Skin epidermis (tissue), 12 donors: ENCODE results near the gene LRMDA.

Experiments used
- H3K27ac ChIP-seq, 21 experiments: fragments of 200-600 bp; sonication (generic) in 11 of 21; one replicate each; pipeline ENCODE4 v1.5.0; 2020; ENCODE audit warnings: mild to moderate bottlenecking in 3 of 21, inconsistent platforms in 2 of 21, moderate library complexity in 2 of 21
- H3K4me3 ChIP-seq, 7 experiments: fragments of 200-600 bp; sonication (generic) in 2 of 7; one replicate each; pipeline ENCODE4 v1.5.0; 2020; ENCODE audit warnings: inconsistent platforms in 2 of 7, mild to moderate bottlenecking in 2 of 7, moderate library complexity in 1 of 7

The LRMDA gene

DNA sequence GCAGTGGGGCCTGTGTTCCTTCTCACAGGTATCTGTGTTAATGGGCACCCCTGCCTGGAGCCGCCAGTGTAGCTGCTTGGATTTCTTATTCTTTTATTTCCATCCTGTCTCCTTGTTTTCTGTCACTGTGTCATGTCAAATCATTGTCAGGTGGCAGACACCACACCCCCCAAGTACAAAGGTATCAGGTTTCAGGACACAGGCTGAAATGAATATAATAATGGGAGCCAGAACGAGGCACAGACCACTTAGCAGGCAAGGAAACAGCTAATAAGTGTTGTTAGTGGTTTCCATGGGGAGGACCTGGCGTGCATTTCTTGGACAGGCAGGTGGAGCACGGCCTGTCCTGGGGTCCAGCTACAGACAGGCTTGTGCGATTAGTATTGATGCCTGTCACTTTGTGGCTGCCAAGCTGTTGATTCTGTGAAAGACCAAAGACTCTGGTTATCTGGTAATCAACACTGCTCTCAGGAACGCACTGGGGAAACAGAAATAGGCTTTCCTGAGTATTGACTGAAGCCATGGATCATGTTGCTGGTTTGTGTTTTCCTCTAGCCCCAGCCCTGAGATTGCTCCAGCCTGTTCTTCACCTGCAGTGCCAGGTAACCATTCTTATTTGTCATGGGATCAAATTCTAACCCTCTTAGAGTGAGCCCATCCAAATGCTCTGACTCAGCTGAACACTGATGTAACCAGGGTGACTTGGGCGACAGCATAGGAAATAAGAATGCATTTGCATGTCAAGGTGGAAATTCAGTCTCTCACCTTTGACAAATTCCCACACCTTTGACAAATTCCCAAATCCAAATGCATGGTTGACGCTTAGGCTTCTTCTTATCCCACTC lies 1002.0 kb downstream of the LRMDA start:
- H3K4me3 ChIP-seq = no peak overlapping the region
- H3K27ac ChIP-seq = peak overlapping the region in 3 of 21 experiments; percentile 17 to 34 (median 18)

DNA sequence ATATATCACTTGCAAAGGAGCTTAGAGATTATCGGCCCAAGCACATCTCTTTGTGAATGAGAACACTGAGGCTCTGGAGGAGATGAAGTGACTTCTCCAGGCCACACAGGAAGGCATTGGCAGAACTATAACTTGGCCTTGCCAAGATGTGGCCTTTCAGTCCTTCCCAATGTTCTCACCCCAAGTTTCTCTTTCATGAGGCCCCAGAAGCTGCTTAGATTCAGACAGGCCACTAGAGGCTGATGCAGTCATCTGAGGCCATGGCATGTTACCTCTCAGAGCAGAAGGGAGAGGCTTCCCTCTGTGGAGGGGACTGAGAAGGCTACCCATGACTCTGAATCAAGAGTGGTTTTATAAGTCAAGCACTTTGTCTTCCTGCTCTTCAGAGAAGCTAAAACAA lies 1003.7 kb downstream of the LRMDA start:
- H3K27ac ChIP-seq = no peak overlapping the region
- no peak overlapping the region for H3K4me3 ChIP-seq

DNA sequence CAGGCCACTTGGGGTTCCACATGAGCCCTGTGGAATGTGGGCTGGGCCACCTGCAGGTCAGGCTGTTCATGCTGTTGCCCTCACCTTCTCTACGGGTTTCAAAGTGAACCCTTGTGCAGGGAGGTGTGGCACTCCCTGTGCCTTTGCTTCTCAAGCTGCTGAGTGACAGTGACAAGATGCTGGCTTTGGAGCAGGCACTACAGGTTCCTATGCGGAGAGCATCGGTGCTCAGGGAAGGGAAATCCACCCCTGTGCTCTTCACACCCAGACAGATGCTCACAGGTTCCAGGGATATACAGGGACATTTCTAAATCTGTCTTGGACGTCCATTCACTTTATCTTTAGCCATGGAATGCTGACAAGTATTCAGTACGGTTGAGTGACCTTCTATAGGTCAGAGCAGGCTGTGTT lies 1005.0 kb downstream of the LRMDA start:
- Histone ChIP-seq H3K4me3 (no peak overlapping the region), H3K27ac (no peak overlapping the region)

DNA sequence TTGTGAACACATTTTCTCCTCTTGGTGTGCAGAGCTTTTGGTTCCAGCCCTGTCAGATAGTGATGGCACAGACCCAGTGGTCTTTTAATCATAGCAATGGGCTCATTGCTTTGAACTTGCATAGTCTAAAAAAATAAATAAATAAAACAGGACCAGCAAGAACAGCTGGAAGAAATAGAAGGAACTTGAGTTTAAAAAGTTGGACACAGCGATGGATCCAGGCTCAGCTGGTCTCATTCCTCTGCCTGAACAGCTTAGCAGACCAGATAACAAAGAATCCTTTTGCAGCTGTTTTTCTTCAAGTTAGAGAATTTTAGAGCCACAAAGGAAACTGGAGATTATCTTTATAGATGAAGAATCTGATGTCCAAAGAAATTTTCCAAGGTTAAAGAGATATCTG lies 1005.6 kb downstream of the LRMDA start:
- Histone ChIP-seq H3K4me3 (no peak overlapping the region), H3K27ac (no peak overlapping the region)

DNA sequence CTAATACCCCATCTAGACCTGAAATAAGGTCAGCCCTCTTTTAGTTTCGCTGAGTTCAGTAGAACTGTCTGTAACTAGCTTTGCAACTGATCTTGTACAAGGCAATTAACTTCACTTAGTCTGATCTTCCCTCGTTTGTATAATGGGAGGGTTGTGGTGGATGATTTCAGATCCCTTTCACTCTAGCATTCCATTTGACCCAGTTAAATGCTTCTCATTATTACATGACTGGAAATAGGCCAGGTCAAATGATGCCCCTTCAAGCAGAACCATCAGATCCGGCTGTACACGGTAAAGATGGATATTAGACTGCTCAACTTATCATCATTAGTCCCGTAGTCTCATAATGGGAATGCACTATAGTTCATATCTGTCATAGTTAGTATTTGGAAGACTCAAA lies 1009.0 kb downstream of the LRMDA start:
- no peak overlapping the region for H3K27ac ChIP-seq
- H3K4me3 ChIP-seq = no peak overlapping the region

DNA sequence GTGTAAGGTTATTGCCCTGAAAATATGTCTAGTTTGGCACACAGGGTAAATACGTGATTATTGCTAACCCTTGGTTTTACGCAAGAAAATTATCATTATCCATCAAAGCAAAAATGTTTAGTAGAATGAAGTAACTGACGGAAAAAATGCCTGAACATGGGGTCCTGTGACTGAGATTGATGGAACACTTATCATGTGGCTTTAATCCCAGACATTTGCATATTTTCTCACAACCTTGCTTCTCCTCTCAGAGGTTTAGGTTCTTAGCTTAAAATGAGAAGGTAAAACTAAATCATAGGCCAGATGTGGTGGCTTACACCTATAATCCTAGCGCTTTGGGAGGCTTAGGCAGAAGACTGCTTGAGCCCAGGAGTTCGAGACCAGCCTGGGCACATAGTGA lies 1010.7 kb downstream of the LRMDA start:
- Histone ChIP-seq H3K4me3 (no peak overlapping the region), H3K27ac (no peak overlapping the region)

DNA sequence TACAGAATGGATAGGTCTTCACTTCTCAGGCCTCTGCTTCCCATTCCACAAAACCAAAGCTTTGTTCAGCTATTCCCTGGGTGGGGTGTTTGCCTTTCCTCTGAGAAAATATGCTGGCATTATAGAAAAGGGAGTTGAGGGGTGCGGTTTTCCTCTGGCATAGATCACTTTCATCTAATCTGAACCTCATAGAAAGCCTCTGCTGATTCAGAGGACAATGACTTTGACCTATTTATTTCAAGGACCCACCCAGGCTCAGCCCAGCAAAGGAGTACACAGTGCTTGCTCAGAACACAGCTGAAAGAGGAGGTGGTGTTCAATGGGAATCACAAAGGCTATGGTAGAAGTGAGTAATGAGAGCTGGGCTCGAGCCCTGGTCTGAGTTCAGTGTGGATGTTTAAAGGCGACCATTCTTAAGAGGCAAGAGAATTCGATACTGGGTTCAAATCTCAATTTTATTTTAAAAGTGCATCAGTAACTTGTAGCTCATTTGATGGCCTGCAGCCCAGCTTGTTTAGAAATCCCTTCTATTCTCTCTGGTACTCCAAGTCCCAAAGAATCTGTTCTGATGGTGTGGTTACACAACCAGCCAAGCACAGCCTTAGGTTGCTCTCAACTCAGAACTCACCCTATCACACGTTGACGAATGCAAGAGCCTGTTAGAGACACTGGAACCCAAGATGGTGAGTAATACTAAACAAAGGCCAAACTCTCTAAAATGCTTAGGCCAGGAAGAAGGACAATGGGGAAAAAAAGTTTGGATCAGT lies 1012.8 kb downstream of the LRMDA start:
- Histone ChIP-seq H3K4me3 (no peak overlapping the region), H3K27ac (peak overlapping the region in 2 of 21 experiments; percentile 58)

DNA sequence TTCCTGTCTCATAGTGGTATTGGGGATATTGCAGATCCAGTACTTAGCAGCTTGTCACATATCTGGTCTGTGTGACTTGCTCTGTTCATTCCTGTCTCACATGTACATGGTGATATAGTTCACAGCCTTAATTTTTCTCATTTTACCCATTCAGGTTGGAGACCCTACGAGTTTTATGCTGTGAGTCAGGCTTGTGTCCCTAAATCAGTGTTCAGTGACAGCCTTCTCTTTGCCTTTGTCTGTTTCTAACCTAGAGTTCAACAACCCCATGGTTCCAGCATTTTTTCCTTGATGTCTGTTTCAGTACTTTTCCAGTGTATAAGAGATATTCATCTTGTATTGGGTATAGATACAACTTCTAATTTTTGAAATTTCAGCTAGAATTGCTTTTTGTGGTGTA lies 1016.2 kb downstream of the LRMDA start:
- Histone ChIP-seq H3K27ac (no peak overlapping the region), H3K4me3 (no peak overlapping the region)

DNA sequence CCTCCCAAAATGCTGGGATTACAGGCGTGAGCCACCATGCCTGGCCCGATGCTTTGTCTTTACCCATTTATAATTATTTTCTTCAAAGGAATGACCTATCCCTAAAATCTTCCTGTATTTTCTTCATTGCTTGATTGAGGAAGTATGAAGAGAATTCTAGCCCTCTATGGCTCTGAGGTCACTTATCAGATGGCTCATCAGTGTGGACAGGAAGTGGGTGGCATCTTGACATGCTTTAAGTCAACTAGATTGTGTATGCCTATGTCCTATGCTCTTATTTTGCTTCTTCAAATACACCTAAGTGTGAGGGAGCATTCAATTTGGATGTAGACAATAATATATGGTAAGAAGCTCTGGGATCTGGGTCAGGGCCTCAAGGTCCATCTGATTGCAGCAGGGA lies 1020.5 kb downstream of the LRMDA start:
- Histone ChIP-seq H3K27ac (no peak overlapping the region), H3K4me3 (no peak overlapping the region)

DNA sequence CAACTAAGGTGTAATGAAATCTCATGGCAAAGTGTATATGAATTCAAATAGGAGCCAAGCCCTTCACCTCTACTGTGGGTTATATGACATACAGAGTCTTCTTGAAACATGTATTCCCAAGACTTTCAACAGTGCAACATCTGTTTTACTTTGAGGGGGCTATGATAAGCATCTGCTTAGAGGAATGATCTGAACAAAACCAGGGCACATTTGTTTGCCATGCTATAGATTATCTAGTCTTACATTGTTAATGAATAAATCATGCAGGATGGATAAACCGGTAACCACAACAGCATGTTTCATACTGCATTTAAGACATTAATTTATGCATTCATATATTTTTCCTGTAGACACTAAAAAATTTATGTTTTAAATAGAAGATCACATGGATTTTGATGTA lies 1021.9 kb downstream of the LRMDA start:
- Histone ChIP-seq H3K4me3 (no peak overlapping the region), H3K27ac (peak overlapping the region in 1 of 21 experiments; percentile 7)

DNA sequence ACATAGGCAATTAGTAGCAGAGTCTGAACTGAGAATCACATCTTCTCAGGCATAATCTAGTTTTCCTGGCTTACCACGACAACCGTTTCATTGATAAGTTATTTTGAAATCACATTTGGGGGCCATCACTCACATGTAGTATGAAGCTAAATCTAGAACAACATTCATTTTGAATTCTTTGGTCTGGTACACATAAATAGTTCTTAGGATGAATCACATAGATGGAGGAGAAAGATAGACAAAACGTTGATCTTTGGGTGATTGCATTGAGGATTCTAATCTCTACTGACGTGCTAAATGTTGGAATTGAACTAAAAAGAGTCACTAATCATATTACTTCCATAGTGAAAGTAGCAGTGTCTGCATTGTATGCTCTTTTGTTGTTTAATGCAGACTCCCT lies 1022.6 kb downstream of the LRMDA start:
- H3K27ac ChIP-seq = peak overlapping the region in 9 of 21 experiments; percentile 5 to 63 (median 39)
- H3K4me3 ChIP-seq = no peak overlapping the region

DNA sequence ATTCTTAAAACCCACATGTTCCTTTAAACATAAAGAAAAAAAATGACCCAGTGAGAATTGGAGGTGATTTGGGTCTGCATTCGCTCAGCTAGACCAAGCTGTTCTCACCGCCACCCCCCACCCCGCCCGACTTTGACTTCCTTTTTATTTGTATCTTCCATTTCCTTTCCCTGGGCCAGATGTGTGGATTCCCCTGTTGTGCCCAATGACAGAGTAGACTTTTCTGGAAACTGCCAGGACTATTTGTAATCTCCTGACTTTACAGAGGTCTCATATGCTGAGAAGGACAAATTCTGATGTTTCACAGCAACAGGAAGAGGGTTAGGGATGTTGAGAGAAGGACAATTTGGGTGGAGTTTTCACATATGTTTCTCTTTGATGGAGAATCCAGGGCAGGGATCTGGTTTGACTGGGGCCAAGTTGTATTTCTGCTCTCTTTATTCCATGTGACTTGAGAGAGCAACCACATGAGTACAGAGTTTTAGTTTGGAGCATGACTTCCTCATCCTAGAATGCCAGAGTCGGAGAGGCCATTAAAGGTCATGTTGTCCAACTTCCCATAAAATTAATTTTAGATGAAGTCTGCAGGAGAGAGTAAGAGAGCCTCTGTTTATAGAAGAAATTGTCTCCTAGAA lies 1023.2 kb downstream of the LRMDA start:
- H3K4me3 ChIP-seq = no peak overlapping the region
- peak overlapping the region in 11 of 21 experiments; percentile 5 to 63 (median 38) for H3K27ac ChIP-seq

DNA sequence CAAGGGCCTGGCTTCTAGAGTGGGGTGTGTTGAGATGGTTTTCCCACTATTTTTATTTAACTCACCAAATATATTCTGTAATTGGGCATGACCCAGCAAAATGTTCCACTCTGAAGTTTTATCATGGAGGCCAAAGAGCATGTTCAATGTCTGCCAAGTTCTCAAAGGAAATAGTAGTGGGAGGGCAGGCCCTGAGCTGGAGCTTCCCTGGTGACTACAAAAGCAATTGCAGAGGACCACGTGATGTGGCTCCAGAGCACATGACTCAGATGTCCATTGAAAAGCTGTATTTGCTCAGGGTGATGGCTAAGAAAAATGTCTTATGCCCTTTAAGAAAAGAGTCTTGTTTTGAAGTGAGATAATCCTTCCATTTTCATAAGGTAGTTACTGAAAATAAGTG lies 1024.8 kb downstream of the LRMDA start:
- no peak overlapping the region for H3K4me3 ChIP-seq
- peak overlapping the region in 1 of 21 experiments; percentile 57 for H3K27ac ChIP-seq

DNA sequence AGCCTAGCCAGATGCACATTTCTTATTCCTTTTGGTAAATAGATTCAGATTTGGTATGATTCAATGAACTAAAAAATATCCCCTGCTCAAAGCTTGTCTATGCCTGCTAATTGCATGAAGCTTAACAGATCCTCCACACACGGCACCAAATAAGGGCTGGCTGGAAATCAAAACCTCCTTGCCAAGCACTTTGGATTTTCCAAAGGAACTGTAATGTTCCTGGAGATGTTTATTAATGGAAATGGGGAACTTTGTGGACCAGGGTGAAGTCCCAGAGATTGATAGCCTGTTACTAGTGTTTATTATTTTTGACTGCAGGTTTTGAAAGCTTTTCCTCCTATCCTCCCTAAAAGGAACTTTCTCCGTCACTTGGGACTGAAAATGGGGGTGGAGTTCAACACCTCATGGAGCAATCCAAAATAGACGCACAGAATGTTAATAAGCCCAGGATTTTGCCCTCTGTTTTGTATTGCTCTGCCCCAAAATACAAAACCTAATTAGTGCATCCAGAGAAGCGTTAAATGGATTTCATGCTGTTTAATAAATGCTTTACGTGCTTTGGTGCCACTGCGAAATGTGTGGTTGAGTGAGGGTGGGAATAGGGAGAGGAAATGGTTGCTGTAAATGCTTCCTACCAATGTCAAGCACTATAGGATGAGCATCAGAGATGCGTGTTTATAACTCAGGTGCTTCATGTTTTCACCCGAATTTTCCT lies 1027.7 kb downstream of the LRMDA start:
- Histone ChIP-seq H3K4me3 (no peak overlapping the region), H3K27ac (no peak overlapping the region)

DNA sequence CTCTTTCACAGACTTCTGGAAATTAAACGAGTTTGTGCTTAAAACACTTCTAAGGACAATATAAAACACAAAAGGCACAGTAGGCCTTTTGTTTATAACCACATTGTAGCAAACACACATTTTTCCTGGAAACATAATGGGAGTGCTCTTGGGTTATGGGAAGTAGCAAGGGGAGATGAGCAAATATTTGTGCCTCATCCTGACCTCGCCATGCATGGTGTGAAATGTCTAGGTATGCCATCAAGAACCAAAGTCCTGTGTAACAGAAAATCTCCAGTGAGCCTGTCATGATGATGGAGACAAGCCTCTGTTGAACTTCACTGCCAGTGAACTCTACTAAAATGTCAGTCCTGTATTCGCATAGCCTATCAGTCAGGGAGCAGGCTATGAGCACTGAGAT lies 1029.6 kb downstream of the LRMDA start:
- no peak overlapping the region for H3K27ac ChIP-seq
- H3K4me3 ChIP-seq = no peak overlapping the region

DNA sequence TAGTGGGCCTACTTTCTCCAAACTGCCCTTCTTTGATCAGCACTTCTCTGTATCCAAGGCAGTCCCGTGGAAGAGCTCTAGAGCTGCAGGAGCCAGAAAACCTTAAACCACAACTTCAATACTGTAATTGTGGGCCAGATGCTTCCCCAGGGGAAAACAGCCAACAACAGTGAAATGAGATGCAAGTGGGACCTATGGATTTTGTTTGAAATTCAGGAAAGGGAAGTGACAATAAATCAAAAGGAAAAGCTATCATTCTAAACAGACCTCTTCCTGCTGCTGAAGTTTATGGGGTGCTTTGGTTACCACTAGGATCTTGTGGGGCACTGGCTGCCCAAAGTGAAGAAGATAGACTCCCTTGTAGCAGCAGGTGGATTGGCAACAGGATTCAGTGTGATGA lies 1031.7 kb downstream of the LRMDA start:
- no peak overlapping the region for H3K4me3 ChIP-seq
- H3K27ac ChIP-seq = no peak overlapping the region

DNA sequence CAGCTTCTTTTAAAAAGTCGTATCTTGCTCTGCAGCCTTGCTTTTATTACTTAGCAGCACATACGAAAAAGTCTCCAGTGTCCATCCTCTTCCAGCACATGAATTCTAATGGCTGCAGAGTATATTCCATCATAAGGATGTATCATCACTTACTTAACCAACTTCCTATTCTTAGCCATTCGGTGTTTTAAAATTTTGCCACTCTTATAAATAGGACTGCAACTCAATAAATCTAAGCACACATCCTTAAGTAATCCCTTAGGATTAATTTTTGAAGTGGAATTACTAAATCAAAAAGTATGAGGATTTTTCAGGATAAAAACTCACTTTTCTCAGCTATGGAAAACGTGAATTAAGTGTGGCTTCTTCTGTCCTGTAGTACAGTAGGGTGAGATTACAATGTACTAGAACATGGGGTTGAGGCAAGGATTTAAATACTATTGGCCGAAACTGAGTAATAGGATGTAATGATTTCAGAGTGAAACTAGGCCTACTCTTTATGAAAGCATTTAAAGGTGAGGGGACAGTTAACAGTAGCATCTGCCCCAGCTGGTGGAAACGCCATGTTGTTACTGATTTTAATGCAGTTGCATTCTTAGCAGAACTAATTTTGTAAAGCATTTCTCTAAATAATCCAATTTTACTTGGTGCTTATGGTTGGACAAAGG lies 1035.5 kb downstream of the LRMDA start:
- Histone ChIP-seq H3K4me3 (no peak overlapping the region), H3K27ac (no peak overlapping the region)

DNA sequence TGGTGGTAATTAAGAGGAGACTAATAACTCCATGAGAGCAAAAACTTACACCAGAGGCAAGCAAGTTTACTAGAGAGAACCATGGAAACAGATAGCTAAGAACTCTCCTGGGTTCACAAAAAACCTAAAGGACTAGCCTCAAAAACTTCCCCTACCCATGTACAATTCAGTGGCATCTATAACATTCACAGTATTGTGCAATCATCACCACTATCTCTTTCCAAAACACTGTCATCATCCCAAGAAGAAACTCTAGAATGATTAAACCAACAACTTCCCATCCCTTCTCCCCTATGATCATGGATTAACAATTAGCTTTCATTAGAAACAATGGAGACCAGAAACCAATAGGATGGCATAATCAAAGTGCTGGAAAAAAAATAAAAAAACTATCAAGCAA lies 1038.3 kb downstream of the LRMDA start:
- Histone ChIP-seq H3K4me3 (no peak overlapping the region), H3K27ac (no peak overlapping the region)

DNA sequence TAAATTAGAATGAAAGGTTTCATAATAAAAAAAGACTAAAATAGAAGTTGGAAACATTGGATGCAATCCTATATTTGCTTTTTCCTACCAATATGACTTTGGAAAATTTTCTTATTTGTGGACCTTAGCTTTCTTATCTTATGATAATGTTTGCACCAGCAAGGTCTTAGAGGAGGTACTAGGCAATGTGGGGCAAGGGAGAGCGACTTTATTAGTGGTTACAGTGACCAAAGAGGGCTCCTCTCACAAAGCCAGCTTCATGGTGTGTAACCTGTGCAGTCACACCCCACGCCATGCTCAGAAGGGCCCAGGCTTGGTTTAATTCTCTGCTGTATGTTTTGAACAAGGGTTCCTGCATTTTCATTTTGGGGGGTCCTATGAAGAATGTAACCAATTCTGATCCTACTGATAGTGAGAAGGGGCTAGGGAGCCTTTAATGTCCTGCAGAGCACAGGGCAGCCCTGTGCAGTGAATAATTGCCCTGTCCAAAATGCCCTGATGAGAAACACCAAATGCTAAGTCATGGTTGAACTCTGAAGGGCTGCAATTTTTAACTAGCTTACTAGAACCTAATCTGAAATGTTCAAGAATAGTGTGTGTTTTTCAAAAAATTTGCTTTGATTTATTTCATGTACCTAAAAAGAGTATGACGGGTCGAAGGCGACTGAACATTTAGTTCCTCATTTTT lies 1047.8 kb downstream of the LRMDA start:
- H3K27ac ChIP-seq = no peak overlapping the region
- no peak overlapping the region for H3K4me3 ChIP-seq
